Measurements from ENCODE around the gene POLE4. TPM values are rescaled to one million over a fixed set of nuclear protein-coding genes. Genes with fewer than 3 reads are reported as not detected.

POLE4 gene
- total RNA-seq, 1 donor from 2014 or later: 44.2 TPM

DNA sequence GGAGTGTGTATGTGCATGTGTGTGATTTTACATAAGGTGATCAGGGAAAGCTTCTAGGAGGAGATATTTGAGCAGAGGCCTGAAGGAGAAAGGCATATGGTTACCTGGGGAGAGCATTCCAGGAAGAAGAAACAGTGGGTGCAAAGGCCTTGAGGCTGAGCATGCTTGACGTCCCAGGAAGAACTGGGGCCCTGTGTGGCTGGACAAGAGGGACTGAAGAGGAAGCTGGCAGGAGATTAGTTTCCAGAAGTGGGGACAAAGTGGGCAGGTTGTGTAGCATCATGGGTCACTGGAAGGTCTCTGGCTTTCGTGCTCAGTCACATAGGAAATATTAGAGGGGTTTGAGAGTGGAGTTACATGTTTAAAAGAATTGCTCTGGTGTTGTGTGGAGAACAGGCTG lies 42.0 kb upstream of the POLE4 start:
- H3K27me3 Mint-ChIP-seq (ENCODE audit: unreplicated experiment): no peaks in the 10 kb centered on the region
- TF ChIP-seq CTCF (IDR thresholded peaks at IDR 0.05): no peak
- H3K4me1 Mint-ChIP-seq (ENCODE audit: unreplicated experiment): peaks cover 27% of the 10 kb centered on the region
- H3K36me3 Mint-ChIP-seq (ENCODE audit: unreplicated experiment): no peaks in the 10 kb centered on the region
- no peak overlapping the region for H3K4me3 Mint-ChIP-seq (ENCODE audit: unreplicated experiment)
- no peak for DNase-seq (ENCODE audit: extremely low spot score, unreplicated experiment)
- no peaks in the 10 kb centered on the region for H3K9me3 Mint-ChIP-seq (ENCODE audit: unreplicated experiment)
- no peak overlapping the region for H3K27ac Mint-ChIP-seq (ENCODE audit: unreplicated experiment)

- Mint-ChIP-seq H3K36me3 (ENCODE audit: unreplicated experiment) (no peaks in the 10 kb centered on the region), H3K27ac (ENCODE audit: unreplicated experiment) (peak overlapping the region; percentile 50), H3K9me3 (ENCODE audit: unreplicated experiment) (no peaks in the 10 kb centered on the region), H3K4me3 (ENCODE audit: unreplicated experiment) (no peak overlapping the region), H3K4me1 (ENCODE audit: unreplicated experiment) (peaks cover 25% of the 10 kb centered on the region), H3K27me3 (ENCODE audit: unreplicated experiment) (no peaks in the 10 kb centered on the region)
- DNase-seq (ENCODE audit: extremely low spot score, unreplicated experiment): no peak
- TF ChIP-seq CTCF (IDR thresholded peaks at IDR 0.05): no peak
Measured at GRCh38 chr2:74917702-74918619, 40.5 kb upstream of the POLE4 start.

- no peak overlapping the region for H3K27ac Mint-ChIP-seq (ENCODE audit: unreplicated experiment)
- H3K4me1 Mint-ChIP-seq (ENCODE audit: unreplicated experiment): peaks cover 25% of the 10 kb centered on the region
- TF ChIP-seq CTCF (IDR thresholded peaks at IDR 0.05): peak; percentile 89
- H3K27me3 Mint-ChIP-seq (ENCODE audit: unreplicated experiment): no peaks in the 10 kb centered on the region
- no peaks in the 10 kb centered on the region for H3K9me3 Mint-ChIP-seq (ENCODE audit: unreplicated experiment)
- peak; percentile 87 for DNase-seq (ENCODE audit: extremely low spot score, unreplicated experiment)
- H3K36me3 Mint-ChIP-seq (ENCODE audit: unreplicated experiment): no peaks in the 10 kb centered on the region
- peak overlapping the region; percentile 51 for H3K4me3 Mint-ChIP-seq (ENCODE audit: unreplicated experiment)
Measured at GRCh38 chr2:74919827-74920226, 38.6 kb upstream of the POLE4 start.

- Mint-ChIP-seq H3K27me3 (ENCODE audit: unreplicated experiment) (no peaks in the 10 kb centered on the region), H3K4me1 (ENCODE audit: unreplicated experiment) (peaks cover 21% of the 10 kb centered on the region), H3K4me3 (ENCODE audit: unreplicated experiment) (no peak overlapping the region), H3K36me3 (ENCODE audit: unreplicated experiment) (no peaks in the 10 kb centered on the region), H3K9me3 (ENCODE audit: unreplicated experiment) (no peaks in the 10 kb centered on the region), H3K27ac (ENCODE audit: unreplicated experiment) (no peak overlapping the region)
- no peak for DNase-seq (ENCODE audit: extremely low spot score, unreplicated experiment)
- TF ChIP-seq CTCF (IDR thresholded peaks at IDR 0.05): no peak
Measured at GRCh38 chr2:74921236-74921736, 37.2 kb upstream of the POLE4 start.

DNA sequence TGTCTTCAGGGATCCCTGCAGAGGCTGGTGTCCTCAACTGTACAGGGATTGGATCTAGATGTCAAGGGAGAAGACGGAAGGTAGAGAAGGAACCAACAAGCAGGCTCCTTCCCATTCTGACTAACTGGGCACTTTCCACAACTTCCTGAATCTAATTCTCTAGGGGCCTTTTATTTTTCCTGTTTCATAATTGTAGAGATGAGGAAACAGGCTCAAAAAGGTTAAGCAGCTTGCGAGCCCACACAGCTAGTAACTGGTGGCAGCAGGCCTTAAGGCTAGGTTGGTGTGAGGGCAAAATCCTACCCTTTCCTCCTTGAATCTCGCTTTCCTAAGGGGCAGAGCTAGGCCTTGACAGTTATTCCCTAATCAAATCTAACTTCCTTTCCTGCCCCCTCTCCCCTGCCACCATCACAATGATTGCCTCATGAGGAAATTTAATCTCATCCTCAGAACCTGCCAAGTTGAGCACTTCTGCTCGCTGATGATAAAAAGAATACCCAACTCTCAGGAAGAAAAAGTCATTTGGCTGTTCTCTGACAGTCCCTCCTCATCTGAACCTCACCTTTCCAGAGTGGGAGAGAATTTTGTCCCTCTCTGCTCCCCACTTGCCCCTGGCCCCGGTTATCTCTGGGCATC lies 35.7 kb upstream of the POLE4 start:
- Mint-ChIP-seq H3K27ac (ENCODE audit: unreplicated experiment) (no peak overlapping the region), H3K9me3 (ENCODE audit: unreplicated experiment) (no peaks in the 10 kb centered on the region), H3K36me3 (ENCODE audit: unreplicated experiment) (no peaks in the 10 kb centered on the region), H3K4me3 (ENCODE audit: unreplicated experiment) (no peak overlapping the region), H3K4me1 (ENCODE audit: unreplicated experiment) (peaks cover 8% of the 10 kb centered on the region), H3K27me3 (ENCODE audit: unreplicated experiment) (no peaks in the 10 kb centered on the region)
- DNase-seq (ENCODE audit: extremely low spot score, unreplicated experiment): no peak
- no peak for TF ChIP-seq CTCF (IDR thresholded peaks at IDR 0.05)
